ENCODE data around the gene VPS41. TPM values are rescaled to one million over a fixed set of nuclear protein-coding genes. Genes with fewer than 3 reads are reported as not detected.

The VPS41 gene
- polyA plus RNA-seq, 1 of the 3 experiments (the other 2 are of a cell fraction) = 20.4 TPM

- no peak overlapping the region for H2AFZ ChIP-seq (ENCODE audit: low read depth)
- H3K4me1 ChIP-seq (ENCODE audit: control insufficient read depth in 1 of 2, insufficient read depth in 2 of 2, low read depth in 1 of 2, low read length in 1 of 2) = no peaks in the 10 kb centered on the region
- no peak for TF ChIP-seq POLR2AphosphoS5 (IDR thresholded peaks at IDR 0.05; ENCODE audit: low read depth, low read length)
- no peak for TF ChIP-seq SIN3A (IDR thresholded peaks at IDR 0.05; ENCODE audit: borderline replicate concordance, low read depth, low read length)
- TF ChIP-seq FOXJ3 (CRISPR knock-in tag; IDR thresholded peaks at IDR 0.05) = no peak
- ChIA-PET POLR2A (no interaction called here), CTCF (interaction anchor here (0.6 kb wide), 1 partner anchor 481 kb away, joined by 3 read pairs; no protein-coding TSS in a partner anchor)
- no peaks in the 10 kb centered on the region for H3F3A ChIP-seq (replicated peaks; ENCODE audit: insufficient read depth)
- H3K27me3 ChIP-seq (ENCODE audit: insufficient read depth) = no peaks in the 10 kb centered on the region
- DNase-seq = no peak
- H4K20me1 ChIP-seq (ENCODE audit: insufficient read depth) = no peaks in the 10 kb centered on the region
- no peaks in the 10 kb centered on the region for H3K9me2 ChIP-seq
- no peak overlapping the region for H3K27ac ChIP-seq (ENCODE audit: low read depth in 2 of 2, low read length in 1 of 2)
- H3K4me2 ChIP-seq = no peak overlapping the region
- no peak overlapping the region for H3K4me3 ChIP-seq (ENCODE audit: low read depth in 2 of 2, low read length in 1 of 2)
- no peaks in the 10 kb centered on the region for H3K9me3 ChIP-seq
- H3K79me2 ChIP-seq (ENCODE audit: insufficient read depth) = no peaks in the 10 kb centered on the region
- 94% methylated on average over 7 of the region's 7 CpGs for WGBS (ENCODE audit: low lambda C conversion rate)
- peaks cover 9 to 17% of the 10 kb centered on the region in 2 experiments for H3K36me3 ChIP-seq (replicated peaks in 1 of 2; ENCODE audit: control insufficient read depth in 1 of 2, insufficient read depth in 2 of 2, low read length in 1 of 2)
- H3K9ac ChIP-seq = no peak overlapping the region
Observed at GRCh38 chr7:38817526-38817925, 91.5 kb downstream of the VPS41 start.

DNA sequence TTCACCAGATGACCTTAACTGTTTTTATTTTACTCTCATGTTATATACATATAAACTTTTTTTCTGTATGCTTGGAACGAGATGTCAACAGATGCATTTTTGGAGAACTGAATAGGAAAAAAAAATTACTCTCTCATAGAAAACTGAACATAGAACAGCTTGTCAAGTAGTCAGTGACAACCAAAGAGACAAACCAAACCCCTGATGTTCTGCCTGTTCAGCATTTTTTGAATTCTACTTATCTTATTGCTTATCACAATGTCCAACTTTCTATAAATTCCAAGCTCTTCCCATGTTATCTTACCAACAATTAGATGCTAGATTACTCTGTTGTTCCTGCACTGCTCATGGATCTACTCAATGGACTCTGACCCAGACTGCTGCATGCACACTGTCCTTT, 95.2 kb downstream of the VPS41 start:
- H3F3A ChIP-seq (replicated peaks; ENCODE audit: insufficient read depth) = no peaks in the 10 kb centered on the region
- no peak overlapping the region for H3K4me2 ChIP-seq
- no peaks in the 10 kb centered on the region for H3K4me1 ChIP-seq (ENCODE audit: control insufficient read depth in 1 of 2, insufficient read depth in 2 of 2, low read depth in 1 of 2, low read length in 1 of 2)
- TF ChIP-seq GABPA (IDR thresholded peaks at IDR 0.05; ENCODE audit: low read depth) (no peak), FOXM1 (IDR thresholded peaks at IDR 0.05; ENCODE audit: low read depth) (no peak), TAF1 (IDR thresholded peaks at IDR 0.05; ENCODE audit: borderline replicate concordance, low read depth, low read length) (no peak), NFIC (IDR thresholded peaks at IDR 0.05; ENCODE audit: borderline replicate concordance) (no peak), CHD2 (IDR thresholded peaks at IDR 0.05; ENCODE audit: low read length, partially characterized antibody) (no peak), YY1 (IDR thresholded peaks at IDR 0.05; ENCODE audit: low read depth) (no peak), ELF1 (IDR thresholded peaks at IDR 0.05) (no peak), RCOR1 (IDR thresholded peaks at IDR 0.05; ENCODE audit: low read length) (no peak), EZH2phosphoT487 (IDR thresholded peaks at IDR 0.05; ENCODE audit: borderline replicate concordance, low read depth) (no peak), FOSL2 (IDR thresholded peaks at IDR 0.05; ENCODE audit: borderline replicate concordance, low read depth) (no peak), TEAD4 (IDR thresholded peaks at IDR 0.05; ENCODE audit: borderline replicate concordance, insufficient read depth) (no peak), IRF3 (IDR thresholded peaks at IDR 0.05; ENCODE audit: low read depth, low read length) (no peak), MAX (IDR thresholded peaks at IDR 0.05; ENCODE audit: low read depth) (no peak), FOXJ3 (CRISPR knock-in tag; IDR thresholded peaks at IDR 0.05) (no peak)
- TF ChIP-seq, protein P1, sequence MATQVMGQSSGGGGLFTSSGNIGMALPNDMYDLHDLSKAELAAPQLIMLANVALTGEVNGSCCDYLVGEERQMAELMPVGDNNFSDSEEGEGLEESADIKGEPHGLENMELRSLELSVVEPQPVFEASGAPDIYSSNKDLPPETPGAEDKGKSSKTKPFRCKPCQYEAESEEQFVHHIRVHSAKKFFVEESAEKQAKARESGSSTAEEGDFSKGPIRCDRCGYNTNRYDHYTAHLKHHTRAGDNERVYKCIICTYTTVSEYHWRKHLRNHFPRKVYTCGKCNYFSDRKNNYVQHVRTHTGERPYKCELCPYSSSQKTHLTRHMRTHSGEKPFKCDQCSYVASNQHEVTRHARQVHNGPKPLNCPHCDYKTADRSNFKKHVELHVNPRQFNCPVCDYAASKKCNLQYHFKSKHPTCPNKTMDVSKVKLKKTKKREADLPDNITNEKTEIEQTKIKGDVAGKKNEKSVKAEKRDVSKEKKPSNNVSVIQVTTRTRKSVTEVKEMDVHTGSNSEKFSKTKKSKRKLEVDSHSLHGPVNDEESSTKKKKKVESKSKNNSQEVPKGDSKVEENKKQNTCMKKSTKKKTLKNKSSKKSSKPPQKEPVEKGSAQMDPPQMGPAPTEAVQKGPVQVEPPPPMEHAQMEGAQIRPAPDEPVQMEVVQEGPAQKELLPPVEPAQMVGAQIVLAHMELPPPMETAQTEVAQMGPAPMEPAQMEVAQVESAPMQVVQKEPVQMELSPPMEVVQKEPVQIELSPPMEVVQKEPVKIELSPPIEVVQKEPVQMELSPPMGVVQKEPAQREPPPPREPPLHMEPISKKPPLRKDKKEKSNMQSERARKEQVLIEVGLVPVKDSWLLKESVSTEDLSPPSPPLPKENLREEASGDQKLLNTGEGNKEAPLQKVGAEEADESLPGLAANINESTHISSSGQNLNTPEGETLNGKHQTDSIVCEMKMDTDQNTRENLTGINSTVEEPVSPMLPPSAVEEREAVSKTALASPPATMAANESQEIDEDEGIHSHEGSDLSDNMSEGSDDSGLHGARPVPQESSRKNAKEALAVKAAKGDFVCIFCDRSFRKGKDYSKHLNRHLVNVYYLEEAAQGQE (IDR thresholded peaks at IDR 0.05; ENCODE audit: low read depth, low read length) = no peak
- TF ChIP-seq, protein P2, sequence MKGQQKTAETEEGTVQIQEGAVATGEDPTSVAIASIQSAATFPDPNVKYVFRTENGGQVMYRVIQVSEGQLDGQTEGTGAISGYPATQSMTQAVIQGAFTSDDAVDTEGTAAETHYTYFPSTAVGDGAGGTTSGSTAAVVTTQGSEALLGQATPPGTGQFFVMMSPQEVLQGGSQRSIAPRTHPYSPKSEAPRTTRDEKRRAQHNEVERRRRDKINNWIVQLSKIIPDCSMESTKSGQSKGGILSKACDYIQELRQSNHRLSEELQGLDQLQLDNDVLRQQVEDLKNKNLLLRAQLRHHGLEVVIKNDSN (IDR thresholded peaks at IDR 0.05; ENCODE audit: borderline replicate concordance, low read depth) = no peak
- TF ChIP-seq, protein P3, sequence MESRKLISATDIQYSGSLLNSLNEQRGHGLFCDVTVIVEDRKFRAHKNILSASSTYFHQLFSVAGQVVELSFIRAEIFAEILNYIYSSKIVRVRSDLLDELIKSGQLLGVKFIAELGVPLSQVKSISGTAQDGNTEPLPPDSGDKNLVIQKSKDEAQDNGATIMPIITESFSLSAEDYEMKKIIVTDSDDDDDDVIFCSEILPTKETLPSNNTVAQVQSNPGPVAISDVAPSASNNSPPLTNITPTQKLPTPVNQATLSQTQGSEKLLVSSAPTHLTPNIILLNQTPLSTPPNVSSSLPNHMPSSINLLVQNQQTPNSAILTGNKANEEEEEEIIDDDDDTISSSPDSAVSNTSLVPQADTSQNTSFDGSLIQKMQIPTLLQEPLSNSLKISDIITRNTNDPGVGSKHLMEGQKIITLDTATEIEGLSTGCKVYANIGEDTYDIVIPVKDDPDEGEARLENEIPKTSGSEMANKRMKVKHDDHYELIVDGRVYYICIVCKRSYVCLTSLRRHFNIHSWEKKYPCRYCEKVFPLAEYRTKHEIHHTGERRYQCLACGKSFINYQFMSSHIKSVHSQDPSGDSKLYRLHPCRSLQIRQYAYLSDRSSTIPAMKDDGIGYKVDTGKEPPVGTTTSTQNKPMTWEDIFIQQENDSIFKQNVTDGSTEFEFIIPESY (IDR thresholded peaks at IDR 0.05; ENCODE audit: borderline replicate concordance, low read depth) = no peak
- TF ChIP-seq, protein P4, sequence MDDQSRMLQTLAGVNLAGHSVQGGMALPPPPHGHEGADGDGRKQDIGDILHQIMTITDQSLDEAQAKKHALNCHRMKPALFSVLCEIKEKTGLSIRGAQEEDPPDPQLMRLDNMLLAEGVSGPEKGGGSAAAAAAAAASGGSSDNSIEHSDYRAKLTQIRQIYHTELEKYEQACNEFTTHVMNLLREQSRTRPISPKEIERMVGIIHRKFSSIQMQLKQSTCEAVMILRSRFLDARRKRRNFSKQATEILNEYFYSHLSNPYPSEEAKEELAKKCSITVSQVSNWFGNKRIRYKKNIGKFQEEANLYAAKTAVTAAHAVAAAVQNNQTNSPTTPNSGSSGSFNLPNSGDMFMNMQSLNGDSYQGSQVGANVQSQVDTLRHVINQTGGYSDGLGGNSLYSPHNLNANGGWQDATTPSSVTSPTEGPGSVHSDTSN (IDR thresholded peaks at IDR 0.05) = no peak
- no peak overlapping the region for H2AFZ ChIP-seq (ENCODE audit: low read depth)
- H3K27ac ChIP-seq (ENCODE audit: low read depth in 2 of 2, low read length in 1 of 2) = no peak overlapping the region
- no peaks in the 10 kb centered on the region for H3K9me2 ChIP-seq
- H3K36me3 ChIP-seq (replicated peaks in 1 of 2; ENCODE audit: control insufficient read depth in 1 of 2, insufficient read depth in 2 of 2, low read length in 1 of 2) = peaks cover 9 to 12% of the 10 kb centered on the region in 2 experiments
- no peaks in the 10 kb centered on the region for H4K20me1 ChIP-seq (ENCODE audit: insufficient read depth)
- no peak overlapping the region for H3K9ac ChIP-seq
- no peaks in the 10 kb centered on the region for H3K79me2 ChIP-seq (ENCODE audit: insufficient read depth)
- CTCF ChIA-PET = interaction anchor here (1.1 kb wide), 1 partner anchor 27 kb away, joined by 3 read pairs; no protein-coding TSS in a partner anchor
- DNase-seq = no peak
- no peaks in the 10 kb centered on the region for H3K27me3 ChIP-seq (ENCODE audit: insufficient read depth)
- no peaks in the 10 kb centered on the region for H3K9me3 ChIP-seq
- WGBS (ENCODE audit: low lambda C conversion rate) = 96% methylated on average over 1 of the region's 1 CpG
- H3K4me3 ChIP-seq (ENCODE audit: low read depth in 2 of 2, low read length in 1 of 2) = no peak overlapping the region
- POLR2A ChIA-PET = no interaction called here
